SHP77 (cell line): ENCODE measurements around the gene CALM1.

Experiments used
- DNase-seq, 2 experiments: peaks; one replicate each; lab custom pipeline; 2025; lab: John Stamatoyannopoulos, UW

The CALM1 gene

DNA sequence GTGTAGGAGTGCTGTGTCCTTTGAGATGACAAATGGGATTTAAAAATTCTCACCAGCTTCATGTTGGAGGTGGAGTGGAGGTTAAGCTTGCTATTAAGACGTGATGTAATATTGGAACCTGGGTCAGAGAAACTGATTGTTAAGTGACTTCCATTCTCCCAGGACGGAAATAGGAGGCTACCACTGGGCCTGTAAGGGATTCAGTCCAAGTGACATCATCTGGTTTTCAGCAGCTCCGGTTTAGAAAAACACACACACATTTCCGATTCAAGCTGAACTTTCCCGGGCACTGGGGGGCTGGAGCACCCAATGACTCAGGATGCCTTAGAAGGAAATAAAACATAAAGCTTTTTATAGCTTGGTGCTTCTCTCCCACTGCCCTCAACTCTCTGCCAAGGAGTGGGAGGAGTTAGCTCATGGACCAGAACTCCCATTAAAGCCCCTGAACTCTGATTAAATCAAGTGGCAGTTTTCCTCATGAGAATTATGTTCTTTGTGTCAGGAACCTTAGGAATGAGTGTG, 12.4 kb downstream of the CALM1 start:
- peak in 1 of 2 experiments; percentile 20 for DNase-seq

DNA sequence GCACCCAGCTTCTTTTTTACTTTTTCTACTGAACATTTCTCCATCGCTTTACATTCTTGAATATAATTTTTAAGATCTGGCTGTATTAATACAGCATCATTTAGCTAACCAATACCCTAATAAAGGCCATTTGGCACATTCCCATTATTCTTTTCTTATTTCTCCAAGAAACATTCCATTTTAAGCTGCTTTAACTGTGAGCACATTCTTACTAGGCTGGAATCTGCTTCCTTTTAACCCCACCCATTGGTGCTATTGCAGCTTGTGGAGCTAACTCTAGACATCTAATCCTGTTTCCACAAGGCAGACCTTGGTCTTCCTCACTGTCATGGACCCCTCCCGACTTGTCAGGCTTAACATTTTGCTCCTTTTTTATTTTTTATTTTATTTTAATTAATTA, 15.2 kb downstream of the CALM1 start:
- no peak for DNase-seq

DNA sequence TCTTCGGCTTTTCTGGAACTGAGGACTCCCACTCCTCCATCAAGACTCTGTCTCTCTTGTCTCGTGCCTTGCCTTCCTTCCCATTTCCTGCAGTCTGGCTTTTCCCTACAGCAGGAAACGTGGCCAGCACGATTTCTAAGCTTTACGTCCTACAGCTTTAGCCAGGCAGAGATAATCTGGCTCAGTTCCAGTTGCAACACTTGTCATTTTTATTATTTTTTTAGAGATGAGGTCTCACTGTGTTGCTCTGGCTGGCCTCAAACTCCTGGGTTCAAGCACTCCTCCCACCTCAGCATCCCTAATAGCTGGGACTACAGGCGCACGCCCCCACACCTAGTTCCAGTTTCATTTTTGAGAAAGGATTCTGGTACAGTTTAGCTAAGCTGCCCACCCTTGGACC, 19.9 kb downstream of the CALM1 start:
- DNase-seq = peak in 1 of 2 experiments; percentile 14

DNA sequence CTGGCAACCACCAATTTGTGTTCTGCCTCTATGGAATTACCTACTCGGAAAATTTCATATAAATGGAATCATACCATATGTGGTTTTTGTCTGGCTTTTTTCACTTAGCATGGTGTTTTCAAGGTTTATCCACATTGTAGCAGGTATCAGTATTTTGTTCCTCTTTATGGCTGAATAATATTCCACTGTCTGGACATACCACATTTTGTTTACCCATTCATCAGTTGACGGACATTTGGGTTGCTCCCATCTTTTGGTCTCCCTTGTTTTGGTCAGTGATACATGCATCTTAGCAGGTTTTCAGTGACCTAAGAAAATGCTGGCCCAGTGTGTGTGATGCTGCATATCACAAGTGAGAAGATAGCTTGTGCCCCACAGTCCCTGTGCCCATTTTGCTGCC, 21.2 kb downstream of the CALM1 start:
- DNase-seq = no peak

DNA sequence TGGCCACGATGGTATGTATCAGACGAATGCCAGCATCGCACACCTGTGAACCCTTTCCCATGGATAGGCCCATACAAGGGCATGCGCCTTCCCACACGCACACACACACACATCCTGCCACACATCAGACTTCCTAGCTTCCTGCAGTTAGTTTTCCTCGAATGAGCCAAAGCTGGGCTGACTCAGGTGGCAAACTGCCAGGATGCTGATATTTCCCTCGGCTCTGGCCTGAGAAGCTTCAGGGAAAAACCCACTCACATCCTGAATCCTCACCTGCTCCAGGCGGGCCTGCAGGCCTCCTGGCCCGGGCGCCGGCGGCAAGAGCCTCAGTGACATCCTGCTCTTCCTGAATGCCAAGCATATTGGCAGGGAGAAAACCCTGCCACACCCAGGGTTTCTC, 22.4 kb downstream of the CALM1 start:
- peak; percentile 69 to 82 for DNase-seq

DNA sequence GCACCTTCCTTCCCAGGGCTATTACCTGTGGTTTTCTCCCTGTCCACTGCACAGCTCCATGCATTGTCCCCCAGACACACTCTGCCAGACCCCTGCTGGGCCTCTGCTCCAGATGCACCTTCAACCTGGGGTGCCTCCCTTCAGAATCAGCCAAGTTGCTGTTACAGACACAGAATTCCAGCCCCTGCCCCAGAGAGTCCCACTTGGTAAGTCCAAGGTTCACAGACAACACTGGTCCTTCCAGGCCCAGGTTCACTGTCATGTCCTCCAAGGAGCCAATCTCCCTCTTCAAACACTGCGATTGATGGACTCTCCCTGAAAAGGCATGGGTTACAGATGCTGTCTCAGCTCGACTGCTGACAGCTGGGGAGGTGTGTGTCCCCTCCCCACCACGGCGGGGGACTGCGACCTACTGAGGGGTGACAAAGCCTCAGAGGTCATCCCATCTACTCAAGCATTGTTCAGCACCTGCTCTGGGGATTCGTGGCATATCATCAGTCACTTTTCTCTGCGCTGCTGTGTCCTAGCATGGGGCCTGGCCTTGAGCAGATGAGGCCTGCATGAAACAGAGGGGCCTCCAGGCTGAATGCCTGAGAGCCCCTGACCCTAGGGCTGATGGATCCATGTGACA, 24.3 kb downstream of the CALM1 start:
- no peak for DNase-seq

DNA sequence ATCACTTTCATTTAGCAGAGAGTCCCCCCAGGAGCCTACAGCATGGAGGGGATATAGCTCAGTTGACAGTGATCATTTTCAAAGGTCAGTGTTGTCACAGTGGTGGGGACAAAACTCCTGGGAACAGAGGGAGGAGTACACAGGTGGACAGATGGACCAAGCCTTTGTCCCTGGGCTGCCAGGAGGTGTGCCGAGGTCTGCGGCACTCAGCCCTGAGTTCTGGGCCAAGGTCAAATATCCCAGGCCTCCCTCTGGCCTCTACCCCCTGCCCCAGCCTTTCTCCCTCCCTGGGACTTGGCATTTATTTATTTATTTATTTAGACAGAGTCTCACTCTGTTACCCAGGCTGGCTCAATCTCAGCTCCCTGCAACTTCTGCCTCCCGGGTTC, 24.8 kb downstream of the CALM1 start:
- no peak for DNase-seq

DNA sequence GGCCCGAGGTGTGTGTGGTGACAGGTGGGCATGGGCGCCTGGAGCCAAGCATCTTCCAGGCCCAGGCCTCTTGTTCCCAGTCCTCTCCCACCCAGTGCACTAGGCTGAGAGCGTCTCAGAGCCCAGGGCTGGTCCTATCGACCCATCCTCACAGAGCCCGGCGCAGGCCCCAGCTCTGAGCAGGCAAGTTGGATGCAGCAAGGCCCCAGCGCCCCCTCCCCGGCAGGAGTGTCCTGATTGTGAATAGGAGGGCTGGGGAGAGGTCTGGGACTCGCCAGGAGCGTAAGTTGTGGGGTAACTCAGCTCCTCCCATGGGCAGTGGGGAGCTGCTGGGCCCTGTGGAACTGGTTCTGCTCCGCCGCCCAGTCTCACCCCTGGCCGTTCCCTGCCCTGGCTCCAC, 26.3 kb downstream of the CALM1 start:
- no peak for DNase-seq

DNA sequence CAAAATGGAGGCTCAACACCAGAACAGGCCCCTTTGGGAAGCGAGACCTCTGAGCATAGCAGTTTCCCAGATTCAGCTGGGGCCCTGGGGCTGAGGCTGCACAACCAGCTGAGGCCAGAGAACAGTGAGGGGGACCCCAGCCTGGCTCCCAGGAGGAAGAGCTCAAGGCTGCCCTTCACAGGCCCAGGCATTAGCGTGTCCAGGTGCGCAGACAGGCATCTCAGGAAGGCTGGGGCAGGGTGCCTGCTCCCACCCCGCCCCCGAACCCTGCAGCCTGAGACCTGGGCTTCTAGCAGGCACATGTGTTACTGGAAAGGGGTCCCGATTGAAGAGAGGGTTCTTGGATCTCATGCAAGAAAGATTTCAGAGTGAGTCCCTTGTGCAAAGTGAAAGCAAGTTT, 27.2 kb downstream of the CALM1 start:
- no peak for DNase-seq

DNA sequence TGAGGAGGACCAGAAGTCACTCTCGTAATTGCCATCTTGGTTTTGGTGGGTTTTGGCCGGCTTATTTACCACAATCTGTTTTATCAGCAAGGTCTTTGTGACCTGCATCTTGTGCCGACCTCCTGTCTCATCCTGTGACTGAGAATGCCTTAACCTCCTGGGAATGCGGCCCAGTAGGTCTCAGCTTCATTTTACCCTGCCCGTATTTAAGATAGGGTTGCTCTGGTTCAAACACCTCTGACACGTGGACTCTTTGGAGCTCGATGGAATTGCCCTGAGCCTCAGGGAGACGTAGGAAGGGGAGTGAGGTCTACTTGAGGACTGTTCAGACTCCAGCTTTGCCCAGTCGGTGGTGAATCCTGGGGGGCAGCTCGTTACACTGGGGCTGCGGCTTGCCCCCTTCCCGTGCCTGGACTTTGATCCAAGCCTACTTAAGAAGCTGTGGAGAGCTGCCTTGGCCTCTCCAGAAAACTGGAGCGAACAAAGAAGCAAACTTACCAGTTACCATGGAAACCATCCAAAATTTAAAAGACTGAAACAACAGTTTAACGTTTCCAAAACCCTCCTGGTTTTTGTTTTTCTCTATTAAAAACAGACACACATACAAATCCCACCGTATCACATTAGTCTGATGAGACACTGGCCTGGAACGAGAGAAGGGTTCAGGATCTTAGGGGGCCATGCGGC, 28.0 kb downstream of the CALM1 start:
- no peak for DNase-seq

DNA sequence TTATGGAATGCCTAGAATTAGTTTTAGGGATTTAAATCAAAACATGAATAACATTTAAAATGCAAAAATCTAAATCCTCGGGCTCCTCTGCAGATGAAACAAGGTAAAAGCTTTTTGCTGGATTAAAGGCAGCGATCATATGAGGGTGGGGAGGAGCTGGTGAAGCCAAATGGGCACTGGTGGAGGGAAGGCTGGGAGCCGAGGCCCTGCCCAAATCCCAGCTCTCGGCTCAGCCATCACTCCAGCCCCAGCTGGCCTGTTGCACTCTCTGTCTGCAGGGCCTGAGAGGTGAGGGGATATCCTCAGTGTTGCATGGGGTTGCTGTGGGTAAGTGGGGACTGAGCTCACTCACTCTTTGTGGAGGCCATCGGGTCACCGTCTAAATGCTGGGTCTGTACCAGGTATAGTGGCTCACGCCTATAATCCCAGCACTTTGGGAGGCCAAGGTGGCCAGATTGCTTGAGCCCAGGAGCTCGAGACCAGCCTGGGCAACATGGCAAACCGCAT, 28.6 kb downstream of the CALM1 start:
- DNase-seq = no peak

DNA sequence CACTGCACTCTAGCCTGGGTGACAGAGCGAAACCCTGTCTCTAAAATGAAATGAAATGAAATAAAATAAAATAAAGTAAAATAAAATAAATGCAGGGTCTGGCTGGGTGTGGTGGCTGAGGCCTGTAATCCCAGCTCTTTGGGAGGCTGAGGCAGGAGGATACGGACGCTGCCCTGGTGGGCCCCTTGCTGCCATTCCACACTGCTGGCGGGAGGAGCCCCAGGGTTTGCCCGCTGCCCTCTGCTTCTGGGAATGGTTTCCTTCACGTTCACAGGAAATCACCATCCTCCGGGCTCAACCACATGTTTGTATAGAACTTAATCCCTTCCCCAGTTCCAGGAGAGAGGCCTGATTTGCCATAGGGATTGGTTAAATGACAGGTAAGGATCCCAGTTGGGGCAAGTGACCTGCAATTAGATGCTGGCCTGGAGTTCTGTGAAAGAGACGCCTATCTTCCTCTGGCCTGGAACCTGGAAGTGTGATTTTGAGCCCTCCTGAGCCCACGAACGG, 29.3 kb downstream of the CALM1 start:
- no peak for DNase-seq

DNA sequence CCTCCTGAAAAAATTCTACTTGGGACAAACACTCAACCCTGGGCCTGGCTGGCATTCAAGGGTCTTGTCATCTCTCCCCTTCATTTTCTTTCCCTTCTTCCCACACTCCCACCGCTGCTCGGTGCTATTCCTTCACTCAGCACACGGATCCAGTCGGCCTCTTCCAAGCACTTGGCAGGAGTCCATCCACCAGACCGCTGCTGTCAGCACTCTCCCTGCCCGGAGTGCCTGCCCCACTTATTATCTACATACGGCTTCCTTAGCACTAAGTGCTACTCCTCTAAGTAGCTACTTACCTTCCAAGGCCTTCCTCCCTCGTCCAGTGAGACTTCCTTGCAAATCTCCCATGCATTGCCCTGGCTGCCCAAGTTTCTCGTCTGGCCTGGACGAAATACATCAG, 29.8 kb downstream of the CALM1 start:
- no peak for DNase-seq

DNA sequence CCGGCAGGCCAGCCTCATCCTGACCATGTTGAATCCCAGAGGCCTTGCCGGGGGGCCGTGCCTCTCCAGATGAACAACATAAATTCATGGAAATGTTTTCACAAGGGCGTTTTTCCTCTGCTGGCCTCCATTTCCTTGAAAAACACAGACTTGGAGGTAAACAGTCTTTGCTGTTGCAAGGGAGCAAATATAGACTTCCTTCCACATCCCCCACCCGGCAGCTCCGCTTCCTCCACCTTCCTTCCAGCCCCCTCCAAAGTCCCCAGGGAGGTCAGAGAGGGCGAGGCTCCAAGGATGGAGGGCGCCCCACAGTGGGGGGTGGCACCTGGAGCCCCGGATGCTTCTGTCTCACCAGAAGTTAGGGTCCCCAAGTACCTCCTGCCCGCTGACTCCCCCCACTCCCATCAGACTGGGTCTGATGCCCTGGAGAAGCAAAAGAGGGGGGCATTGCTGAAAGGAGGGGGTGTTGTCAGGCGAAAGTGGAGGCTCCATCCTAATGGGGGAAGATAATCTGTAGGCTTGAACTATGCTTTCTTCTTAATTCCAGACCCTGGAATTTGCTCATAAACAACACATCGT, 31.1 kb downstream of the CALM1 start:
- no peak for DNase-seq

DNA sequence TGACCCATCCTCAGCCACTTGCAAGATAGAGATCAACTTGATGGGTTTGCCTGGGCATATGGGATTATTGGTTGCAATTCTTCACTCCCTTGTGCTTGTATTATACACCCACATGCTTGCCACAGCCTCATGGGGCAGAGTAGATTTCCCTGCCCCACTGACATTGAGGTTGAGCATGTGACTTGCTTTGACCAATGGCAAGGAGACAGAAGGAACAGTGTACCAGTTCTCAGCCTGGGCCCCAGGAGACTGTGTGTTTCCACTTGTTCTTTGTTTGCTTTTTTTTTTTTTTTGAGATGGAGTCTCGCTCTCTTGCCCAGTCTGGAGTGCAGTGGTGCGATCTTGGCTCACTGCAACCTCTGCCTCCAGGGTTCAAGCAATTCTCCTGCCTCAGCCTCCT, 31.8 kb downstream of the CALM1 start:
- no peak for DNase-seq

DNA sequence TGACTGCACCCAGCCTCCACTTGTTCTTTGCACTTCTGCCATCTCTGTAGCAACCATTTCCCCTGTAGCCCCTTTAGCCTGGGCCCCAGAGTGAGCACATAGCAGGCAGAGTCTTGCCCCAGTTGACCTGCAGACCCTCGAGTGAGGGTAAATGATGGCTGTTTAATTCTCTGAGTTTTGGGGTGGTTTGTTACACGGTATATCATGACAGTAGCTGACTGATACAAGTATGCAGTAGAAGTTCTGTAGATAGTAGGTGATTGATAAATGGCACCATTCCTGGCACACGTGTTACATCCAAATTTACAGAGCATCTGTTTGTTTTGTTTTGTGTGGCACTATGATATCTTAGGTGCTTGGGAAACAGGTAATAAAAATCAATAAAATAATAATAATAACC, 32.4 kb downstream of the CALM1 start:
- no peak for DNase-seq

DNA sequence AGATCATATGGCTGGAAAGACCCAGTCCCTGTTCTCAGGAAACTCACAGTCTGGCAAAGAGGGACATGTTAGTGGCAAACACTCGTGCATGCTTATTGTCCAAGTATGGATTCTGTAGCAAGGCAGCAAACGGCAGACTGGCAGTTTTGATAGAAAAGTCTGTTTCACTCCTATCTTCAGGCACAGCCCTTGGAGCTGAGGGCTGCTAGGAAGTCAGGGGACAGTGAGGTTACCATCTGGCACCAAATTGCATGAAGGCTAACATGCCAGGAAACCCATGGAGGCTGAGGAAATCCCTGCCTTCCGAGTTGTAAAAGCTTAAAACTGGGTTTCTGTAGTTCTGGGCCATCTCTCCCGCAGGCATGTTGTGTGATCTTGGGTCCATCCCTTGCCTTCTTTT, 32.9 kb downstream of the CALM1 start:
- no peak for DNase-seq

DNA sequence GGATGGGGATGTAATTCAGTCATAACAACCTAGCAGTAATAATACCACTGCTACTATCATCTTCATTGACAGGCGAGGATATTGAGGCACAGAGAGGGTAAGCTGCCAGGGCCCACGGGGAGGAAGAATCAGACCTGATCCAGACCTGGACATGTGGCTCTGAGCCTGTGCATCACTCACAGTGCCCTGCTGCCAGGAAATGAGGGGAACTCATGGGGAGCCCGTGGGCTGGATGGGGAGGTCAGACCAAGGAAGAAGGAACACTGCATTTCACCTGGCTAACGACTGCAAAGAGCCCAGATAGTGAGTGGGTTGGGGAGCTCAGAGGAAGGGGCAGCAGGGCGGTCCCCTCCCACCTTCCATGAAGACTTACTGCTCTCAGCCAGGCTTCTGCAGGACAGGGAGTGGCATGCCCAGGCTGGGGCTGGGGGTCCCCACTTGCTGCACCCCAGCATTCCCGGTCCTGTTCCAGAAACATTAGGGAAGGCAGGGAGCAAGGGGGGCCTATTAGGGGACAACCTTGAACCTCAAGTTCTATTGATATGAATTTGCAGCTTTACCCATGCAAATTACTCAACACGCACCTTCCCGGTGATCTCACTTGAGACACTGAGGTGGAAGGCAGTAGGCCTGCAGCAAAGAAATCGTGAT, 37.7 kb downstream of the CALM1 start:
- no peak for DNase-seq

DNA sequence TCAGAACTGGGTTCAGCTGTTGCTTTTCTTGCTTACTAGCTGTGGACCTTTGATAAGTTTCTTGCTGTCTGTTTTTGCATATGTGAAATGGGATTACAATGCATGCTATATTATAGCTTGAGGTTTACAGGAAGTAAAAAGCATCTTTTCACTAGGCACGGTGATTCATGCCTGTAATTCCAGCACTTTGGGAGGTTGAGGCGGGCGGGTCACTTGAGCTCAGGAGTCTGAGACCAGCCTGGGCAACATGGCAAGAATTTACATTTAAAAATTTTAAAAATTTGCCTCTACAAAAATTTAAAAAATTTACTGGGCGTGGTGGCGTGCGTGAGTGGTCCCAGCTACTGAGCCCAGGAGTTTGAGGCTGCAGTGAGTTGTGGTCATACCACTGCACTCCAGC, 42.0 kb downstream of the CALM1 start:
- no peak for DNase-seq

DNA sequence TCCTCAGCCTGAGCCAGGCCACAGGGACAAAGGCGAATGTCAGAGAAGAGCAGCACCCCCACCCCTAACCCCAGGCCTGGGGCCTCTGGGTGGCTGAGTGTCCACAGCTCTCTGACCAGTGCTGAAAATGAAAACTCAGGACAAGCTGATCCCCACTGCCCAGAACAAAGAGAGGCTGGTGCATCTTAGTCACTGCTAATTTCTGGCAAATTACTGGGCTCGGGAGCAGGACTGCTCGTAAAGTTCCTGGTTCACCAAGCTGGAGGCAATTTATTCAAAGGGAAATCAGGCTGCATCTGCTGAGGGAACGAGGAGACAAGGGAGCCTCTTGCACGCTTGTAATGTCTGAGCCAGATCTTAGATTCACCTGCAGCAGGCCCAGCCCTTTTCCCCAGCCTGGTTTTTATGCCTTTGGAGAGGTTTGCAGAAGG, 43.2 kb downstream of the CALM1 start:
- DNase-seq = no peak

DNA sequence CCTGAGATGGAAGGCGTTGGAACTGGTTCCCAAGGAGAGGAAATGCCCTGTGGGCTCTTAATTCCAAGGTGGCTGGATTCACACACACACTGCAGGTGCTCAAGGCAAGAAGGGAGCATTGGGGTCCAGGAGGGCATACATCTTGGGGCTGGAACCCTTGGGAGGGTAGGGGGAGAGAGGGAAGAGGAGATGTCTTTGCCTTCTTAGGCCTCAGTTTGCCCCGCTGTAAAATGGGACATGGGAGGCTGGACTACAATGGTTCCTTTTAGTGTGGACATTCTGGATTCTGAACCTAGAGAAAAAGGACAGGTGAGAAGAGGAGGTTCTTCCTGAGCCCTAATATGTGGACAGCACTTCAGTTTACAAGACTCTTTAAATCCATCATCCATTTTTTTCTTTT, 43.8 kb downstream of the CALM1 start:
- no peak for DNase-seq

DNA sequence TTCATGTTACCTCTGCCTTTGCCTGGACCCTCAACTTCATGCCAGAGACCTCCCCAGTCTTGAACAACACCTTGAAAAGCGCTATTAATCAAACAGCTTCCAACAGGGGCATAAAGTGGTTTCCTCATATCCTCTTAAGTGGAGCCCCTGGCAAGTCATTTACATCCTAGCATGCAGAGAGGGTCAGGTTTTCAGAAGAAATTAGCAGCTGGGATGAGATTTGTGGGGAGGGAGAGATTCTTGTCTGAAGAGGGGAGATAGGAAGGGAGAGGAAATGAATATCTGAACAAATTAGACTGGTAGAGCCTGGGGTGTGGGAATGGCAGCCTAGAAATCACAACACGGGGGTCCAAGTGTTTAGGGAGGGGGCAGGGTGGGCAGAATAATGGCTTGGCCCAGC, 45.6 kb downstream of the CALM1 start:
- DNase-seq = no peak
